ENCODE measurements around the gene OPN1MW3.

OPN1MW3 gene

DNA sequence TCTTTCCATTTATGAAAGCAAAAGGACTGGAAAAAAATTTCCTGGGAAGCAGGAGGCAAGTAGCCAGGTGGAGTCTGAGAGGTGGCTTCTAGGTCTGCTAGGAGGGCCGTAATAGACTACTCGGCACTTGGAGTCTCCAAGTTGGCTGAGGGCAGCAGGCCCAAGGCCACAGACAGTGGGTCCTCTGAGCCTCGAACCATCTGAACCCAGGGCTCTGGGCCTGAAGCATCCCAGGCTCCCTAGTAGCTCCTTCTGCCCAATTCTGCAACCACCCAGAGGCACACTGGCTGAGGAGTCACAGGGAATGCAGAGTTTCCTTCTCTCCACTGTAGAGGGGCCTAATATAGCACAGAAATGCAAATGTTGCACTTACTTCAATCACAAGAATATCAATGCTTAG, 58.0 kb downstream of the OPN1MW3 start:
- TF ChIP-seq CTCF (IDR thresholded peaks at IDR 0.05; ENCODE audit: unreplicated experiment in 3 of 3), result no peak
- H3K36me3 Mint-ChIP-seq (ENCODE audit: low read depth), result no peaks in the 10 kb centered on the region
- peaks cover 9% of the 10 kb centered on the region for H3K4me1 Mint-ChIP-seq
- no peak overlapping the region for H3K27ac Mint-ChIP-seq
- no peak overlapping the region for H3K4me3 Mint-ChIP-seq
- peaks cover 10% of the 10 kb centered on the region for H3K27me3 Mint-ChIP-seq (ENCODE audit: low read depth)
- H3K9me3 Mint-ChIP-seq, result peaks cover 24% of the 10 kb centered on the region

DNA sequence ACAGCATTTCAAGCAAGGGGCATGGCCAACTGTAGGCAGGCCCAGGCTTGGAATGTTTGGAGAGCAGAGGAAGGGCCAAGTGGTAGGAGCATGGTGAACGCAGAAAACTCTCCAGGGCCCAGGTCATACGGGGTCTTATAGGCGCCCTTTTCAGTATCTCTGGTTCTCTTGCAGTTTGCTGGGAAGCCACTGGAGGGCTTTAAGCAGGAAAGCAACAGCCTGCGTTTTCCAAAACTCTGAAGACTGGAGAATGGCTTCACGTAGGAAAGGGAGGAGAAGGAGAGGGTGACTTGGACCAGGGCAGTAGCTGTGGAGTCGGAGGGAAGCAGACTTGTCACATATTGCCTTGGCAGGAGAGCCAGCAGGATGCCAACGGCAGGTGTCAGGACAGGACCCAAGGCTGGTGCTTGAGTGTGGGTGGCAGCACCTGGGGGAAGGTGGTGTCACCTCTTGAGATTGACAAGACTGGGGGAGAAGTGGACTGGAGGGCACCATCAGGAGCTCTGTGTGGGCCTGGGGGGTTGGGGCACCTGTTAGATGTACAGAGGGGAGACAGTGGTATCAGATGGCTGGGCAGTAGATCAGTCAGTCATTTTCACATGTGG, 60.1 kb downstream of the OPN1MW3 start:
- TF ChIP-seq CTCF (IDR thresholded peaks at IDR 0.05; ENCODE audit: unreplicated experiment in 3 of 3), result peak; percentile 41 to 46 (median 41)
- Mint-ChIP-seq H3K27ac (peak overlapping the region in 2 of 3 experiments; percentile 45 to 68), H3K4me3 (no peak overlapping the region), H3K4me1 (peaks cover 9% of the 10 kb centered on the region), H3K27me3 (ENCODE audit: low read depth) (peaks cover 14% of the 10 kb centered on the region), H3K36me3 (ENCODE audit: low read depth) (no peaks in the 10 kb centered on the region), H3K9me3 (peaks cover 22% of the 10 kb centered on the region)

DNA sequence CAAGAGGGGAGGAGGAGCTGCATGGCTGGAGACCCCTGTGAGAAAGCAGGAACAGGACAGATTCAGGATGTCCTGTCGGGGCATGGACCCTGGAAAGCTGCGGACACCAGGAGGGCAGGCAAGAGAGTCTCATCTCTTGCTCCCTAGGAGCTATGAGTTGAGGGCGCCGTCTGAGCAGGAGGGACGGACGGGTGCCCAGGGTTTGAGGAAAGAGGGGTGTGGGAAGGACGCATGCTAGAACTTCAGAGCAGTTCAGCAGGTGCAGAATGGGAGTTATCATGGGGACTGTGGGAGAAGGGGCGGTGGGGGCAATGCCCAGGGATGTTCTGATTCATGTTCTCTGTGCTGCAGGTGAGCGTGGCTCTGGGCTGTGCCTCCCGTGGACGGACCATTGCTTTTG, 63.0 kb downstream of the OPN1MW3 start:
- H3K36me3 Mint-ChIP-seq (ENCODE audit: low read depth), result no peaks in the 10 kb centered on the region
- H3K4me1 Mint-ChIP-seq, result peaks cover 22% of the 10 kb centered on the region
- no peak overlapping the region for H3K4me3 Mint-ChIP-seq
- no peak for TF ChIP-seq CTCF (IDR thresholded peaks at IDR 0.05; ENCODE audit: unreplicated experiment in 3 of 3)
- H3K27me3 Mint-ChIP-seq (ENCODE audit: low read depth), result peaks cover 14% of the 10 kb centered on the region
- H3K9me3 Mint-ChIP-seq, result peaks cover 19% of the 10 kb centered on the region
- H3K27ac Mint-ChIP-seq, result no peak overlapping the region

Data from nephron (organoid).